Activated T-cell treated with anti-CD3 and anti-CD28 coated beads for 48 hours (primary cell): Measurements from ENCODE around the gene VAMP4.

Source experiments
- DNase-seq: peaks from one replicate; pipeline ENCODE4 v3.0.0-alpha.2; 2020; ENCODE audit warnings: low read depth

VAMP4 gene, protein sequence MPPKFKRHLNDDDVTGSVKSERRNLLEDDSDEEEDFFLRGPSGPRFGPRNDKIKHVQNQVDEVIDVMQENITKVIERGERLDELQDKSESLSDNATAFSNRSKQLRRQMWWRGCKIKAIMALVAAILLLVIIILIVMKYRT

DNA sequence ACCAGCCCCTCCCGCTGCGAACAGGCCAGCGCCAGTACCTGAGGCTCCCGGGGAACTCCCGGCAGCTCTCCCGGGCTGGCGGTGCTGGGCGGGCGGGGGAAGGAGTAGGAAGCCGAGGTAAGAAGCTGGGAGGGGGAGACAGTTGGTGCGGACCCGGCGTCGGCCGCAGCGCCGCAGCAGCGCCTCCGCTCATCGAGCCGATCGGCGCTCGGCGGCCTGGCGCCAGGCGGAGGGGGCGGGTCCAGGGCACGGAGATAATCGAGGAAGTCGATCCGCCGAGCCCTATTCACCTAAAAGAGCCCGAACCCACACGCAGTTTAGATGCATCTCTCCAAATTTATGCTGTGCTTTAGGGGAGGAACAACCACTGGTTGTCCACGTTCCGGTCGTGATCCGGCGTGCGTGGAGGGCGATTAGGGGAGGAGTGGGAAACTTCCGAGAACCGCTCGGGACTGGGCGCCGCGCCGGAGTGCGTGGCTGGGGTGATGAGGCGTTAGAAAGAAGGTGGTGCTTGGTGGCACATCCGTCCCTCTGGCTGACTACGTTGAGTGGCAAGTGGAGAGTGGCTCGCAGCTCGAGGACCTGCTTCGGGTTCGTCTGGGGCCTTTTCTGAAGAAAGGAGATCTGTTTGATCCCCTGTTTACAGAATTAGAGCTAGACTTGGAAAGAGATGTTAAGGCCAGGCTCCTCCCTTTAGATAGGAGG, at the start of gene VAMP4:
Gene VAMP4 (minus strand): TSS at position 194 of the 705 bp plus-strand sequence. CDS start 3,651 bp downstream, outside the sequence.
- peak; percentile 85 for DNase-seq

- no peak for DNase-seq
These were observed 48.5 kb upstream of the VAMP4 start for GRCh38 chr1:171790318-171790717.

DNA sequence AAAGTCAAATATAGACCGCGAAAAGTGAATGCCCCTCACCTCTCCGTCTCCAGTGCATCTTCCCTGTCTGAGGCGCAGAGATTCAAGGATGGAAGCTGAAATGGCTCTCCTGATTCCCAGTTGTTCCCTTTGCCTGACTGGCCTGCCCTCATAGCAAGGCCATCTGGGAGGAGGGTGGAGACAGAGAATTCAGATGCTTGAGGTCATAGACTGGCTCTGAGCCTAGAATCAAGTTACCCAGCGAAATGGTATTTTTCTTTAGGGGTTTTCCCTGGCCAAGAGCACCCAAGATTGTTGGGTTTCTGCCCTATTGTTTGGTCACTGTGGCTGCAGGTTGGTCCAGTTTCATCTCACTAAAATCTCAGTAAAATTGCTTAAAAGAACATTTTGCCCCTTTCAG, 46.8 kb upstream of the VAMP4 start:
- DNase-seq, result no peak

DNA sequence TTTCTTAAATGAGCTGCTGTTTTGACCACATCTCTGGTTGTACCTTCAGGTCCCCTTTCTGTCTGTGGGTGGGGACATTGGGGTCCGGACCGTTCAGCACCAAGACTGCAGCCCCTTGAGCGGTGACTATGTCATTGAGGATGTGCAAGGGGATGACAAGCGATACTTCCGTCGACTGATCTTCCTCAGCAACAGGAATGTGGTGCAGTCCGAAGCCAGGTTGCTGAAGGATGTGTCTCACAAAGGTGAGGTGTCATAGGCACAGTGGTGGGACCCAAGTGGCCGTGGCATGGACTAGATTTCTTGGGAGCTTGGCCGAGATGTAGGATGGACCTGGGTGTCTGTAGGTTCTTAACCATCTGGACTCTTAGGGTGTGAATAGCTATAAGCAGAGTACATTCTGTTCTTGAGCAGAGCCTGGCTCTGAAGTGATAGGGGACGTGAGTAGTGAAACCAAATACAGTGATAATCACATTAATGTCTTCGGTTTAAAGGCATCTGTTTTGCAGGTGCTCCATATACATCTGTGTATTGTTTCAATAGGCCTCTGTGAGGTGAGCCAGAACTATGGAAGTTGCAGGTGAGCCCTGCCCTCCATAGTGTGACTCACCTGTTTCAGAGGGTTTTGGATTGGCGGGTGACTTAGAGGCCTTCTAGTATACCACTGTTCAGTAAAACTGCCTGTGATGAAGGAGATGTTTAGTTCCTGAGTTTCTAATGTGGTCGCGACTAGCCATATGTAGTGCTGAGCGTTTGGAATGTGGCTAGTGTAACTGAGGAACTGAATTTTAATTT, 46.0 kb upstream of the VAMP4 start:
- no peak for DNase-seq

DNA sequence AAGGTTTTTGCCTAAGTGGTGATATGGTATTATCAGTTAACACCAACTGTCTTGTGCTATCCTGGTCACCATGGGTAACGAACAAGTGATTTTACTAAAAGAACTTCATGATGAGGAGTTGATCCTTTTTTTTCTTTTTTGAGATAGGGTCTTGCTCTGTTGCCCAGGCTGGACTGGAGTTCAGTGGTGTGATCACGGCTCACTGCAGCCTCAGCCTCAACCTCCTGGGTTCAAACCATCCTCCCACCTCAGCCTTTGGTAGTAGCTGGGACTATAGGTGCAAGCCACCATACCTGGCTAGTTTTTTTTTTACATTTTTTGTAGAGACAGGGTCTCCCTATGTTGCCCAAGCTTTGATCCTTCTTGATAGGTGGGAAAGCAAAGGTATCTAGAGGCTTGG, 44.7 kb upstream of the VAMP4 start:
- DNase-seq, result no peak

GRCh38 chr1:171785766-171786165, 43.9 kb upstream of the VAMP4 start:
- DNase-seq, result no peak

- DNase-seq, result no peak
These were observed 42.9 kb upstream of the VAMP4 start for GRCh38 chr1:171784784-171785183.

DNA sequence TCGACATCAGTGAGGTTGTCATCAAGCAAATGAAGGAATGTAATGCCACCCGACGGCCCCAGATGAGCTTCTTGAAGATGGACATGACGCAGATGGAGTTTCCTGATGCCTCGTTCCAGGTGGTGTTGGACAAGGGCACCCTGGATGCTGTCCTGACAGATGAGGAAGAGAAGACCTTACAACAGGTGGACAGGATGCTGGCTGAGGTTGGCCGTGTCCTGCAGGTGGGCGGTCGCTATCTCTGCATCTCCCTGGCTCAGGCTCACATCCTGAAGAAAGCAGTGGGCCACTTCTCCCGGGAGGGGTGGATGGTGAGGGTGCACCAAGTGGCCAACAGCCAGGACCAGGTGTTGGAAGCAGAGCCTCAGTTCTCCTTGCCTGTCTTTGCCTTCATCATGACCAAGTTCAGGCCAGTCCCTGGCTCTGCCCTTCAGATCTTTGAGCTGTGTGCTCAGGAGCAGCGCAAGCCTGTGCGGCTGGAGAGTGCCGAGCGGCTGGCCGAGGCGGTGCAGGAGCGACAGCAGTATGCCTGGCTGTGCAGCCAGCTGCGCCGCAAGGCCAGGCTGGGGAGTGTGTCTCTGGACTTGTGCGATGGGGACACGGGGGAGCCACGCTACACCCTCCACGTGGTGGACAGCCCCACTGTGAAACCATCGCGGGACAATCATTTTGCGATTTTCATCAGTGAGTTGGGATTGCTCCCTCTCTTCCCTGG, 42.1 kb upstream of the VAMP4 start:
- DNase-seq, result no peak

DNA sequence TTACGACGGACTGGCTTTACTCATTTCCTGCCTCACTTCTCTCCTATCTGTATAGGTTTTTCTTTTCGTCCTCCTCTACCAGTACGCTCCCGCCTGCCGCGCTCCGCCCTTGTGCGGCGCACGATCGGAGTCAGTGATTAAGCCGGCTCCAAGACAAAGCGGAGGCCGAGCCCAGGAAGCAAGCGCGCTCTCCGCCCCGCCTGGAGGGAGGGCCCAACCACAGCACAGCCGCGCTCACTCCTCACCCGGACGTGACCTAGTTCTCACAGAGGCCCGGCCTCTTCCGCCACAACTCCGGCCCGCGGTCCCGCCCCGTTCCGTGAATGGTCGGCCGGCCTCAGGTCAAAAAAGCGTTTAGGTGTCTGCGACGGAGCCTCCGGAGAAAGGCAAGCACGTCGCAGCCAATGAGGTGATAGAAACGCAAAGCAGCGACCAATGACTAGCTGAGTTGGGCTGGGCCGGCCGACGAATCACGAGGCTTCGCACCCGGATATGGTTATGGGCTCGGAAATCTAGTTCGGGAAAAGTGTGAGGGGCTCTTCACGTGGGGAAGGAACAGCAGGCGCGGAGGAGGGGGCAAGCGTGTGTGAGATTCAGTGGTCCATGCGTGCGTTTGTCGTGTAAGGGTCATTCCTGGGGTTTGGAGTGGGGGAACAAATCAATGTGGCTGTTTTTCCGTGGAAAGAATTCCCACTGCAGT, 39.5 kb upstream of the VAMP4 start, which contains the start of gene METTL13:
Gene METTL13 (plus strand): TSS at position 485 of the 700 bp plus-strand sequence. CDS start 308 bp downstream, outside the sequence.
- DNase-seq, result peak; percentile 98

- no peak for DNase-seq
These were observed 38.8 kb upstream of the VAMP4 start for GRCh38 chr1:171780583-171781175.

GRCh38 chr1:171772312-171772711, 30.4 kb upstream of the VAMP4 start:
- no peak for DNase-seq

DNA sequence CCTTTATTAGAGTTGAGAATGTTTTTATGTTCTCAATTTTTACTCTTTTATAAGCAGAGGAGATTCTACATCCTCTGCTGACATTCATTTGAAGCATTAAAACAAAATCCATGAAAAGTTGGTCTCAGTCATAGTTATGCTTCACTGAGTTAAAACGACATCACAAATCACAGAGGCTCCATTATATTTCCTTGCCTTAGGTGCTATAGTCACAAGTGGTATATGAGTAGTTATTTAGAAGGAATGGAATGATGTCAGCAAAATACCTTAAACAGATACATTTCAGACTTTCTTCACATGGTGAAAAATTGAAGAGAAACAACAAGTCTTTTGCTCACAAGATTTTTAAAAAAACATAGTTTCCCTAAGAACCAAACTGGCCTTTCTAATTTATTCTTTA, 27.9 kb upstream of the VAMP4 start:
- DNase-seq, result no peak

DNA sequence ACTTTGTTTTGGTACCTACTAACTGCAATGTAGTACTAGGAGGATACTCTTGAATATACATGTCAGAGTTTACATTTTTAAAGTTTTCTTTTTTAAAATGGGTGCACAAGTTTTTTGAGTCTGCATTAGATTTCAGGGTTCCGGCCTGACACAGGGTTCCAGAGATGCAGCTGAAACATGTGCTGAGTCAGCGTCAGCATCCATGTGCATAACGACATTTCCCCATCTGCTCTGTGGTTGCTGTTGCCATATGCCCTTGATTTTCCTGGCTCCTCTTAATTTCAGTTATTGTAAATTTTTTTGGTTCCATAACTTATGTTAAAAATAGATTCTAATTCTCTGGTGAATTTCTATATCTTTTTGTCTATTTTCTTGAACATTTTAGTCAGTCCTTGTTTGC, 27.3 kb upstream of the VAMP4 start:
- no peak for DNase-seq

DNA sequence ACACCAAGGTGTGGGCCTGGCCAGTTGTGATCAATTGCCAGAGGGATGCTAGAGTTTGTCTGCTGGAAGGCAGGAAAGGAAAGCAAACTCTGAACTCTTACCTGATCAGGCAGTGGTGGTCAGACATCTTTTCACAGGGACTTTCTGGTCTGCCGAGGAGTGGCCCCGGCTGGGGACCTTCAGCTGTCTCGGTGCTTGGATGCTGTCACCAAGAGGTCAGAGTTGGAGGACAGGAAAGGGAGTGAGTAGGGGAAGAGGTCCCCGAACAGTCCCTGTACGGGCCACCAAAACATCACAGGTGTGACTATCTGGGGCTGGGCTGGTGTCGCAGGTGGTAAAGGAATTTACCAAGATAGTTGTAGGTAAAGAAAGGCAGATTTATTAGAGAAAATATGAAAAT, 21.9 kb upstream of the VAMP4 start:
- DNase-seq, result no peak

GRCh38 chr1:171762143-171762563, 20.3 kb upstream of the VAMP4 start:
- DNase-seq, result no peak

- no peak for DNase-seq
These were observed 16.1 kb upstream of the VAMP4 start for GRCh38 chr1:171758011-171758410.

DNA sequence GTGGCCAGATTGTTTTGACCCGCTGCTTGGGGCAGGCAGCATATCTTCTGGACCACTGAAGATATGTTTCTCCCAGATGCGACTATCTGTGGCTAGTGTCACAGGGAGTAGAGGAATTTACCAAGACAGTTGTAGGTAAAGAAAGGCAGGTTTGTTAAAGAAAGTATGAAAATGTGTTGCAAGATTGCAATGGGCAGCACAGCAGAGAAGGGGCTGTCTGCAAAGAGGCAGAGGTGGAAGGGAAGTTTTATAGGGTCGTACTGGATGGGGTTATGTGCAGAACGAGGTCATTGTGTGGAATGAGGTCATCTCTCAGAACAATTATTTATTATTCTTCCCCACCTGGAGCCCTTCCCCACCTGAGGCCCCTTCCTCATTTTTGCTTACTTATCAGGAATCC, 15.0 kb upstream of the VAMP4 start:
- DNase-seq, result no peak

DNA sequence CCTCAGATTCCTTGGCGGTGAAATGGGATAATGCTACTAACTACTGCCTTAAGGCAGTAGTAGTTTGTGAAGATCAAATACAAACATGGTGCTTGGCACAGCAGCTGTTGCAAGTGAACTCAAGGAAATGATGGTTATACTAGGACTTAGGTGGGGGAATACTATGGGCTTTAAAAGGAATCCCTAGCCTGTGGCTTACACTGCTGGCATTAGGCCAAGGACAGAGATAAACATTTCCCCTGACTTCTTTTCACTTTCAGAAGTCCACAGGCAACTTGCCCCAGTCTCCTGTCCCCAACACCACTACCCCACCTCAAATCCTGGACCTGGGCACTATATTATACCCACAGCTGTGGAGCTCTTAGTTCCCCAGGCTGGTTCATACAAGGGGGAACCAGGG, 13.1 kb upstream of the VAMP4 start:
- DNase-seq, result no peak

GRCh38 chr1:171754353-171754705, 12.5 kb upstream of the VAMP4 start:
- DNase-seq, result no peak

DNA sequence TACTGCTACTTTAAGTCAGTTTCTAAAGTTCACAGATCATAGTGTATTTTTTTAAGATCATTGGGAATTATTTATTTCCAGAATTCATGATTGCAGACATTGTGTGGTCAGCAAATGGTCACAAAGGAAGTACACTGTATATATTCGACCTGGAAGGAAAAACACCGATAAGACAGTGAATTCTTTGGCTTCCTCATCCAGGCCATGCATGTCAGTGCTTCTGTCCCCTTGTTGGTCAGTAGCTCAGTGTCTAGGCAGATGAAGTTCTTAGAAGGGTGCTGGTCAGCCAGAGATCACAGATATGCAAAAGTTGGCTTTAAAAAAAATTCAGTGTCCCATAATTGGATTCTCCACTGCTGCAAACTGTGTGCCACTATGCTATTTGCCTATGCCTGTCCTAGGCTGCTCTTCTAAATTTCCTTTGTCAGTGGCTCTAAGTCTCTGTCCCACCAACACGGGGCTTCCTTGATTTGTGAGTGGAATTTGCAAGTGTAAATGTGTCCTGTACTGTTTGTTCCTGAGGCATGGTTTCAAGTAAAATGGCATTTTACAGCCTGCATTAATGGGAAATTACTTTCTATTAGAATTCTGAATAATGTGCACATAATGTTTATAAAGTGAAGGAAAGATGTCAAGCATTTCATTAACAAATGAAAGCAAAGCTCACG, 12.0 kb upstream of the VAMP4 start:
- DNase-seq, result no peak

DNA sequence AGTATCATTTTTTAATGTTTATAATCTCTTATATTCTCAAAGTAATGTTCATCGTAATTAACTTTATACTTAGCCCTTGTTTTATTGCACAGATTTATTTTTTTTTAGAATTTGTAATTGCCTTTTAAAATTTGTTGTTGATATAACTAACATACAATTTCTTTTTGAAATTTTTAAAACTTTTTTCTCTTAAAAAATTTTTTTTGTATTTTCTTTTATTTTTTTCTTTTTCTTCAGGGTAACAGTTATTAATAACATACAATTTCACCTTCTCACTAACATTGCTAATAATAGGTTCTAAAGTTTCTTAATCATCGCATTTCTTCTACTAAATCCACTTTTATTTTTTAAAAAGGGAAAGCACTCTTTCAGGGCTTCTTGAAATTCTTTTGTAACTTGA, 11.3 kb upstream of the VAMP4 start:
- no peak for DNase-seq
